Measurements from ENCODE around the gene ASTN1.

DNA sequence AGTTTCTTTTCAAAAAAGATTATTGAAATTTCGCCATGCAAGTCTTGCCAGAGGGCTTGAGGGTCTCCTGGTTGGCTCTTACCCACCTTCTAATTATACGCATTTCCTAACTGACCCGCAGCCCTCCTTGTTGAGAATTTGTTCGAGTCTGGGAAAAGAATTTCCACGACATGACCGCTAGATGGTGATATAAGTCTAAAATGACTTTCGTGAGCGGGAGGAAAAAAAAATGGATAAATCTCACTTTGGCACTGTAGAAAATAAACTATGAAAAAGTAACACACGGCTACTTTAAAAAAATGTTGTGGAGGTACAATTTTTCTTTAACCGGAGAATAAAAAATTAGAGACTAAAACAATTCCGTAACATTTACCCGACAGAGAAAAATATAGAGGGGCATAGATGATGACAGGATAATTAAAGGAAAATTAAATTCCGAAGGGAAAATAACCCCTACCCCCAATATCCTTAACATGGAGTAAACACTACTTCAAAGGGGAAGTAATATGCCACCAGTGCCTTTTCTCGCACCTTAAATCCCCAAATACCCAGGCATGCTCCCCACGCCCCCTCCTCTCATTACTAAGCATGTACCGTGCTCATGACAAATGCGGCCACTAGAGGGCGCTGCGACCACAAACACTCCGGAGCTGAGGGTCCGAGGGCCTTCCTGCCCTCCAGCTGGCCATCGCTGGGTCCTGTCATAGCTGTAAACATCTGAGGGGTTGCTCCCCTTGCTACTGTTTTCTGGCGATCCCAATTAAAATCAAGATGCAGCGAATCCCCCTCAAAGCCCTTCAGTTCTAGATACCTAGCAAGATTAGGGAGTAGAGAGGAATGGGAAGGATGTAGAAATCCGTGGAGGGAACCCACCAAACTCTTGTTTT is 266.9 kb downstream of the ASTN1 start:
- TF ChIP-seq EZH2 (IDR thresholded peaks at IDR 0.05; ENCODE audit: borderline replicate concordance) (no peak), EZH2phosphoT487 (IDR thresholded peaks at IDR 0.05; ENCODE audit: low read depth, severe bottlenecking, unreplicated experiment) (no peak)
- TF ChIP-seq, protein P1, sequence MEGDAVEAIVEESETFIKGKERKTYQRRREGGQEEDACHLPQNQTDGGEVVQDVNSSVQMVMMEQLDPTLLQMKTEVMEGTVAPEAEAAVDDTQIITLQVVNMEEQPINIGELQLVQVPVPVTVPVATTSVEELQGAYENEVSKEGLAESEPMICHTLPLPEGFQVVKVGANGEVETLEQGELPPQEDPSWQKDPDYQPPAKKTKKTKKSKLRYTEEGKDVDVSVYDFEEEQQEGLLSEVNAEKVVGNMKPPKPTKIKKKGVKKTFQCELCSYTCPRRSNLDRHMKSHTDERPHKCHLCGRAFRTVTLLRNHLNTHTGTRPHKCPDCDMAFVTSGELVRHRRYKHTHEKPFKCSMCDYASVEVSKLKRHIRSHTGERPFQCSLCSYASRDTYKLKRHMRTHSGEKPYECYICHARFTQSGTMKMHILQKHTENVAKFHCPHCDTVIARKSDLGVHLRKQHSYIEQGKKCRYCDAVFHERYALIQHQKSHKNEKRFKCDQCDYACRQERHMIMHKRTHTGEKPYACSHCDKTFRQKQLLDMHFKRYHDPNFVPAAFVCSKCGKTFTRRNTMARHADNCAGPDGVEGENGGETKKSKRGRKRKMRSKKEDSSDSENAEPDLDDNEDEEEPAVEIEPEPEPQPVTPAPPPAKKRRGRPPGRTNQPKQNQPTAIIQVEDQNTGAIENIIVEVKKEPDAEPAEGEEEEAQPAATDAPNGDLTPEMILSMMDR (IDR thresholded peaks at IDR 0.05; ENCODE audit: poor library complexity) = peak; percentile 93
